GM06990 (cell line): ENCODE results near the gene OR10D3.
A peak's percentile ranks its signal among the peaks of the same experiment; 100 is the strongest.

ENCODE experiments used
- DNase-seq: peaks from one replicate; pipeline ENCODE4 v3.0.0-alpha.2; 2011; ENCODE audit not compliant: insufficient read length; ENCODE audit errors: extremely low read depth
- H3K27me3 ChIP-seq: replicated peaks from 2 replicates; pipeline ENCODE4 v1.6.0; 2011; ENCODE audit warnings: low read length; ENCODE audit not compliant: control insufficient read depth, insufficient read depth
- H3K36me3 ChIP-seq: 2 replicates; pipeline ENCODE4 v1.5.1; 2011; ENCODE audit warnings: low read length; ENCODE audit not compliant: control insufficient read depth, insufficient read depth
- H3K4me3 ChIP-seq: replicated peaks from 2 replicates; pipeline ENCODE4 v1.5.1; 2011; ENCODE audit warnings: low read depth, mild to moderate bottlenecking, control low read depth, low read length
- TF ChIP-seq, protein P1 (sequence below): IDR thresholded peaks from 2 replicates; pipeline ENCODE4 v1.5.1; 2011; ENCODE audit warnings: low read length, control low read depth, mild to moderate bottlenecking, inconsistent platforms; ENCODE audit not compliant: insufficient read depth, poor library complexity, severe bottlenecking

OR10D3 gene

DNA sequence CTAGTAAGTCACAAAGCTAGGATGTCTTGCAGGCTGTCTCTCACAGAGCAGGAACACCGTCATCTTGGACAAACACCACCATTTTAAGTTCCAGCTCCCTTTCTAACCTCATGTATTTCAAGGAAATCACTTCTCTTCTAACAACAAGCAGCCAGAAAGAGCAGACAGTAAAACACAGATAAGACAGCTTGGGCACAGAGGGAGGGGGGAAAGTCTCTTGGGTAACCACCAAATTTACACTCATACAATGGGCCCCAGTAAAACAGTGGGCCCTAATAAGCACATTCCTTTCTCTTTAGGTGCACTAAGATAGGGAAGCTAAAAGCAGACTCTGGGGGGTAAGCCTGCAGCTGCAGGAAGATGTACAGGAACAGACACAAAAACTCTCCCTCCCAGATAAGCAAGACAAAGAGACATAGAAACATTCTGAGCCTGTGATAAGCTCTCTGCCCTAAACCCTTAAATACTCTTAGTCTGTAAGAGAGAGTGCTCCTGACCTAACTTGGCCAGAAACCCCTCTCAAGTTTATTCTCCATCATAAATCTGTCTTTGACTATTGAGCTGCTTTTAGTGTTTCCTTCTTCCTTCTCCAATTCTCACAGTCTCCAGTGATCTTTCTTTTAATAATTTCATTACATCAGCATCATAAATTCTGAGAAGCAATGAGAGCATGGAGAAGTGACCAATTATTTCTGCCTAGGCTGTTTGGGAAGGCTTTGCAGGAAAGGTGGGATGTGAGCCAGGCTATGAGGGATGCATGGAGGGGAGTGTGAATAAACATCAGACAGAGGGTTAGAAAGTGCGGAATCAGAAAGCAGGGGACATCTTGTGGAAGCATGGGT is 7.4 kb downstream of the OR10D3 start:
- TF ChIP-seq, protein P1, sequence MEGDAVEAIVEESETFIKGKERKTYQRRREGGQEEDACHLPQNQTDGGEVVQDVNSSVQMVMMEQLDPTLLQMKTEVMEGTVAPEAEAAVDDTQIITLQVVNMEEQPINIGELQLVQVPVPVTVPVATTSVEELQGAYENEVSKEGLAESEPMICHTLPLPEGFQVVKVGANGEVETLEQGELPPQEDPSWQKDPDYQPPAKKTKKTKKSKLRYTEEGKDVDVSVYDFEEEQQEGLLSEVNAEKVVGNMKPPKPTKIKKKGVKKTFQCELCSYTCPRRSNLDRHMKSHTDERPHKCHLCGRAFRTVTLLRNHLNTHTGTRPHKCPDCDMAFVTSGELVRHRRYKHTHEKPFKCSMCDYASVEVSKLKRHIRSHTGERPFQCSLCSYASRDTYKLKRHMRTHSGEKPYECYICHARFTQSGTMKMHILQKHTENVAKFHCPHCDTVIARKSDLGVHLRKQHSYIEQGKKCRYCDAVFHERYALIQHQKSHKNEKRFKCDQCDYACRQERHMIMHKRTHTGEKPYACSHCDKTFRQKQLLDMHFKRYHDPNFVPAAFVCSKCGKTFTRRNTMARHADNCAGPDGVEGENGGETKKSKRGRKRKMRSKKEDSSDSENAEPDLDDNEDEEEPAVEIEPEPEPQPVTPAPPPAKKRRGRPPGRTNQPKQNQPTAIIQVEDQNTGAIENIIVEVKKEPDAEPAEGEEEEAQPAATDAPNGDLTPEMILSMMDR, result no peak
- no peak overlapping the region for H3K4me3 ChIP-seq

DNA sequence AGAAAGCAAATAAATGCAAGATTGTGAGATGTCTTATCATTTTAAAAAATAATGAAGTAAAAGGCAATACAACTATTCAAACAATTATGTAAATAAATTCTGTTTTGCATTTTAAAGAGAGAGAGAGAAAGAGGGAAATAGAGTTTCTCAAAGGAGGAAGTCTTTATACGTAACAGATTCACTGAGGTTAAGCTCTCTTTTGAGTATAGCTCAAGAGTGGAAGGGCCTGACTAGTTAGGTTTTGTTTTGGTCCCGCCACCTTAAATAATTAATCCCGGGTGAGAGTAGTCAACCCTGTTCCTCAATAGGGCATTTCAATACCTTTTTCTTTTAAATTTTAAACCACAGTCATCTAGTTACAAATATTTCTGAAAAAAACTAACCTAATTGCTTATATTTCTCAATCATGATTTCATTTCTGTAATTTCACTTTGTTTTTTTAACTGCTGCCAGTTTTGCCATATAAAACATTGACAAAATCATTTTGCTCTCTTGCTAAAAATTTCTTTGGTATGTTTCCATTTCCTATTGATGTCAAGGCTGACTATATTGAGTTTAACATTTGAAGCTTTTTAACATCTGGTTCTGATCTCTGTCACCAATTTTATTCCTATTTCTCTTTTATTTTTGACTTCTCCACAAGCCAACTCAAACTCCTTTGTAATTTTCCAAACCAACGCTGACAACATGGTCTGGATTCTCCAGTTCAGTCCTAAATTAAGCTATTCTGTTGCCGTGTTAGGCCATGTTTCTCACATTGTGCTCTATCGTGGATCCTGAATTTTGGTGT is 10.3 kb downstream of the OR10D3 start:
- Histone ChIP-seq H3K27me3 (peaks cover 1% of the 10 kb centered on the region), H3K36me3 (no peaks in the 10 kb centered on the region), H3K4me3 (no peak overlapping the region)
- TF ChIP-seq, protein P1, result no peak
- DNase-seq, result no peak

More for the DNA sequence above, 7.4 kb downstream of the OR10D3 start:
- Histone ChIP-seq H3K27me3 (peaks cover 1% of the 10 kb centered on the region), H3K36me3 (no peaks in the 10 kb centered on the region)
- DNase-seq, result no peak

DNA sequence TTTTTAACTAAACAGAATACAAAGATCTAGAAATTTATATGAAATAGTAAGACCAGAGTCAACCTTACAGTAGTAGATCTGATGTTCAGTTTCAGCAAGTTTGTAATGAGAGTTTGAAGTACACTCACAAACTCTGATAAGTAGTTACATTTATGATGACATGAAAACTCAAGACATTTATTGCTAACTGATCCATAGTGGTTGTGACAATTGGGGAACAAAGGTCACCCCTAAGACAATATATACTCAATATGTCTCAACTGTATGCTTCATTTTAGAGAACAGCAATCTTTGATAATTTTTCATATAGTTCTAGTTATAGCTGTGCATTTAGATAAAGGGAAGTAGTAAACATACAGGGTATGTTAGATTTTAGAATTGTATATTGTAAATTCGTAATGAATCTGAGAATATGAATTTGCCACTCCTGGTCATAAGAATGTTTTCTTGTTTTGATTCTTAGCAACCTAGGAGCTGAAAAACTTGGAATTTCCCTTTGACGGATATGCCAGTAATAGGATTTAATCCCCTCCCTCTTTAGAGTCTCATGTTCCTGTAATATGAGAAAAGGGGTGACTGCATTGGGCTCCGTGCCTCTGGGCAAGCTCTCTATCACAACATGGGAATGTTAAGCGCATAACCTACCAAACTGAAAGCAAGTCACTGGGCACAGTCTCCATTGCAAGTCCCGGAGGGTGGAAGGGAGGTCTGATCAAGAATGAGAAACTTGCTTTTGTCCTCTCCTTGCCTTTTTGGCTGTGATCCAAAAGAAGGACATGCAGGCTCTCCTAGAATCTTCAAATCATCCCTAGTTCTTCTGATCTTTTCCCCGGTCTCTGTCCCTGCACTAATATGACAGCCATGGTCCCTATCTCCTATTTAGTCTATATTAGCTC is 11.4 kb downstream of the OR10D3 start:
- Histone ChIP-seq H3K27me3 (peaks cover 1% of the 10 kb centered on the region), H3K4me3 (no peak overlapping the region), H3K36me3 (no peaks in the 10 kb centered on the region)
- DNase-seq, result no peak
- TF ChIP-seq, protein P1, result no peak

DNA sequence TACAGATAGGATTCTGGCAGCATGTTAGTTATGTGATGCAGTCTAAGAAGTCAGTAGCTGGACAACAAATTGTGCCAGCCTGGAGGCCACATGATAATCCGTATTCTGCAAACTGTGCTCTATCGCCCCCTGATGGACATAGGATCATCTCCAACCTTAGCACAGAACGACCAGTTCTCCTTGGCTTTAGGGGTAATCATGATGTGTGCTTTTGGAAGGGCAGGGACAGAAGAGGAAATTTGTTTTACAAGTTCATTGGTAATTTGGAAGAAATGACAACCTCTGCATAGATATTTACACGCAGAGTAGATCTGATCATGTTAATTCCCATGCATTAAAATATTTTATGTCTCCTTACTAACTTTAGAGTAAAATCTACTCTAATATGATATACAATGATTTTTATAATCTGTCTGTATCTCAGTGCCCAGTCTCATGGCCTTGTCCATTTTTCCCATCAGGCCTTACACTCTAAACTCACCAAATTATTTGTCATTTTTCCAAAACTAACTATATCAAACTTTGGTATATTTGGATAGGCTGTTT is 12.1 kb downstream of the OR10D3 start:
- TF ChIP-seq, protein P1, result peak; percentile 82
- no peaks in the 10 kb centered on the region for H3K36me3 ChIP-seq
- no peak for DNase-seq
- no peak overlapping the region for H3K4me3 ChIP-seq
- H3K27me3 ChIP-seq, result peaks cover 1% of the 10 kb centered on the region

DNA sequence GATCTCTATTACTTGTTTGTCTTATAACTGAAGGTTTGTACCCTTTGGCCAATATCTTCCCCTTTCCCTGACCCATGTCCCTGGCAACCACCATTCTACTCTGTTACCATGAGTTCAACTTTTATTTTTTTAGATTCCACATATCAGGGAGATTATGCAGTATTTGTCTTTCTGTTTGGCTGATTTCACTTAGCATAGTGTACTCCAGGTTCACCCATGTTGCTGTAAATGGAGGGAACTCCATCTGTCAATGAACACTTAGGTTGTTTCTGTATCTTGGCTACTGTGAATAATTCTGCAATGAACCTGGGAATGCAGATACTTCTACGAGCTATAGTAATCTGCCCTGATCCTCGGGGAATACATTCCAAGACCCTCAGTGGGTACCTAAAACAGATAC is 14.9 kb downstream of the OR10D3 start:
- H3K27me3 ChIP-seq, result peaks cover 1% of the 10 kb centered on the region
- DNase-seq, result no peak
- no peaks in the 10 kb centered on the region for H3K36me3 ChIP-seq
- TF ChIP-seq, protein P1, result no peak
- no peak overlapping the region for H3K4me3 ChIP-seq
